HEK293T (cell line): ENCODE data around the gene SLC10A7.

Experiments
- ARNT ChIP-seq: fragments of 450-650 bp; IDR thresholded peaks from 2 replicates; pipeline ENCODE4 v1.6.1; 2017; ENCODE audit warnings: mild to moderate bottlenecking
- FOXA1 ChIP-seq: fragments of 450-650 bp; IDR thresholded peaks from 2 replicates; pipeline ENCODE4 v1.6.1; 2016; ENCODE audit warnings: mild to moderate bottlenecking
- FOXM1 ChIP-seq: fragments of 450-650 bp; IDR thresholded peaks from 2 replicates; pipeline ENCODE4 v1.6.1; 2017; ENCODE audit warnings: mild to moderate bottlenecking, borderline replicate concordance
- LEF1 ChIP-seq: fragments of 450-650 bp; IDR thresholded peaks from 2 replicates; pipeline ENCODE4 v1.6.1; 2017; ENCODE audit warnings: mild to moderate bottlenecking, borderline replicate concordance
- SUZ12 ChIP-seq: fragments of 450-650 bp; IDR thresholded peaks from 2 replicates; pipeline ENCODE4 v1.6.1; 2016; ENCODE audit warnings: mild to moderate bottlenecking

GRCh38 chr4:146443525-146443924, 78.2 kb downstream of the SLC10A7 start:
- no peak for TF ChIP-seq FOXM1
- TF ChIP-seq FOXA1 = no peak
- TF ChIP-seq SUZ12 = no peak
- no peak for TF ChIP-seq LEF1
- TF ChIP-seq ARNT = no peak
